OCI-LY3 (cell line): Measurements from ENCODE around the gene RNU2-63P.
"Not testable (repeated sequence)": the region's sequence is repeated elsewhere in the genome, so short reads cannot be mapped to it uniquely, and the experiment has no call there.

Experiments used
- EZH2phosphoT487 ChIP-seq: fragments of 200-600 bp; shearing (Covaris generic); IDR thresholded peaks from 2 replicates; pipeline ENCODE4 v1.6.1; 2018; ENCODE audit warnings: antibody characterized with exemption, mixed run types, low read depth
- TF ChIP-seq, protein P1 (sequence below): fragments of 200-600, 300-600 bp; sonication (generic); IDR thresholded peaks from 2 replicates; pipeline ENCODE4 v1.5.1; 2014; ENCODE audit warnings: antibody characterized with exemption, low read length, low read depth

DNA sequence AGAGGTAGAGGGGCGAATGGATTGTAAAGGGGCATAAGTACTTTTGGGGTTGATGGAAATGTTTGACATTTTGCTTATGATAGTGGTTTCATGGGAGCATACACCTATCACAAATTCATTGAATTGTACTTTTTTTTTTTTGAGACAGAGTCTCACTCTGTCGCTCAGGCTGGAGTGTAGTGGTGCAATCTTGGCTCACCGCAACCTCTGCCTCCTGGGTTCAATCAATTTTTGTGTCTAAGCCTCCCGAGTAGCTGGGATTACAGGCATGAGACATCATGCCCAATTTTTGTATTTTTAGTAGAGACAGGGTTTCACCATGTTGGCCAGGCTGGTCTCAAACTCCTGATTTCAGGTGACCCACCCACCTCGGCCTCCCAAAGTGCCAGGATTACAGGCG lies 29.2 kb upstream of the RNU2-63P start:
- TF ChIP-seq, protein P1, sequence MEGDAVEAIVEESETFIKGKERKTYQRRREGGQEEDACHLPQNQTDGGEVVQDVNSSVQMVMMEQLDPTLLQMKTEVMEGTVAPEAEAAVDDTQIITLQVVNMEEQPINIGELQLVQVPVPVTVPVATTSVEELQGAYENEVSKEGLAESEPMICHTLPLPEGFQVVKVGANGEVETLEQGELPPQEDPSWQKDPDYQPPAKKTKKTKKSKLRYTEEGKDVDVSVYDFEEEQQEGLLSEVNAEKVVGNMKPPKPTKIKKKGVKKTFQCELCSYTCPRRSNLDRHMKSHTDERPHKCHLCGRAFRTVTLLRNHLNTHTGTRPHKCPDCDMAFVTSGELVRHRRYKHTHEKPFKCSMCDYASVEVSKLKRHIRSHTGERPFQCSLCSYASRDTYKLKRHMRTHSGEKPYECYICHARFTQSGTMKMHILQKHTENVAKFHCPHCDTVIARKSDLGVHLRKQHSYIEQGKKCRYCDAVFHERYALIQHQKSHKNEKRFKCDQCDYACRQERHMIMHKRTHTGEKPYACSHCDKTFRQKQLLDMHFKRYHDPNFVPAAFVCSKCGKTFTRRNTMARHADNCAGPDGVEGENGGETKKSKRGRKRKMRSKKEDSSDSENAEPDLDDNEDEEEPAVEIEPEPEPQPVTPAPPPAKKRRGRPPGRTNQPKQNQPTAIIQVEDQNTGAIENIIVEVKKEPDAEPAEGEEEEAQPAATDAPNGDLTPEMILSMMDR, result not testable (repeated sequence)
- TF ChIP-seq EZH2phosphoT487, result not testable (repeated sequence)
